ENCODE measurements around the gene SAMD4B.

- TF ChIP-seq EZH2 (IDR thresholded peaks at IDR 0.05; ENCODE audit: low read depth) = no peak
- TF ChIP-seq CTCF (conservative IDR thresholded peaks at IDR 0.05) = no peak
Observed at GRCh38 chr19:39399668-39400050, 57.4 kb downstream of the SAMD4B start.
